Liver (tissue), 3 donors: ENCODE measurements around the gene GALK2.

ENCODE experiments used
- CTCF ChIP-seq: fragments of 150-350 bp; IDR thresholded peaks from 2 replicates; pipeline ENCODE4 v1.5.1; 2017; ENCODE audit warnings: improper control_type of control experiment, low read depth, low read length; ENCODE audit not compliant: missing input control
- EGR1 ChIP-seq, 2 donors: IDR thresholded peaks; 2 replicates each; pipeline ENCODE4 v1.6.1; 2016 to 2018; ENCODE audit warnings: antibody characterized with exemption in 2 of 2, low read depth in 2 of 2
- GABPA ChIP-seq, 2 donors: IDR thresholded peaks in 1 of 2; conservative IDR thresholded peaks in 1 of 2; 2 replicates each; pipeline ENCODE4 v1.6.1; 2016; ENCODE audit warnings: antibody characterized with exemption in 2 of 2, mild to moderate bottlenecking in 1 of 2, moderate library complexity in 1 of 2
- HNF4A ChIP-seq, 2 donors: conservative IDR thresholded peaks; 2 replicates each; pipeline ENCODE4 v1.6.1; 2016; ENCODE audit warnings: antibody characterized with exemption in 2 of 2, mild to moderate bottlenecking in 2 of 2
- JUND ChIP-seq, 2 donors: IDR thresholded peaks; 2 replicates each; pipeline ENCODE4 v1.6.1; 2016; ENCODE audit warnings: antibody characterized with exemption in 2 of 2
- RAD21 ChIP-seq, 2 donors: IDR thresholded peaks; 2 replicates each; pipeline ENCODE4 v1.6.1; 2016; ENCODE audit warnings: antibody characterized with exemption in 2 of 2, mild to moderate bottlenecking in 2 of 2
- RXRA ChIP-seq, 2 donors: IDR thresholded peaks; 2 replicates each; pipeline ENCODE4 v1.6.1; 2017 to 2018; ENCODE audit warnings: antibody characterized with exemption in 2 of 2, mild to moderate bottlenecking in 1 of 2
- TAF1 ChIP-seq: conservative IDR thresholded peaks from 2 replicates; pipeline ENCODE4 v1.6.1; 2016; ENCODE audit warnings: antibody characterized with exemption, mild to moderate bottlenecking
- YY1 ChIP-seq: IDR thresholded peaks from 2 replicates; pipeline ENCODE4 v1.6.1; 2016; ENCODE audit warnings: antibody characterized with exemption, mild to moderate bottlenecking
- donor health status: healthy.
- donor health status: healthy.

GRCh38 chr15:49174902-49175301 lies 4.9 kb downstream of the GALK2 start:
- TF ChIP-seq CTCF = no peak
- TF ChIP-seq JUND (IDR thresholded peaks at IDR 0.05) = no peak
- no peak for TF ChIP-seq HNF4A (conservative IDR thresholded peaks at IDR 0.05)
- no peak for TF ChIP-seq RXRA (IDR thresholded peaks at IDR 0.05)
- no peak for TF ChIP-seq RAD21 (IDR thresholded peaks at IDR 0.05)
- no peak for TF ChIP-seq TAF1
- TF ChIP-seq GABPA (IDR thresholded peaks at IDR 0.05 in 1 of 2, conservative IDR thresholded peaks at IDR 0.05 in 1 of 2) = no peak
- no peak for TF ChIP-seq YY1
- no peak for TF ChIP-seq EGR1 (IDR thresholded peaks at IDR 0.05; ENCODE audit: low read depth in 2 of 2)
